GM18498 (cell line): Measurements from ENCODE around the gene ZNF275.
"Not testable (repeated sequence)": the region's sequence is repeated elsewhere in the genome, so short reads cannot be mapped to it uniquely, and the experiment has no call there.

ENCODE experiments used
- ATAC-seq: cut with Tn5 transposase; IDR thresholded peaks from one replicate; pipeline ENCODE4 v1.9.1; 2021; ENCODE audit warnings: mild to moderate bottlenecking, moderate library complexity; ENCODE audit not compliant: unreplicated experiment

Gene ZNF275

GRCh38 chrX:153318811-153319210, 15.1 kb upstream of the ZNF275 start:
- ATAC-seq = no peak

- ATAC-seq = no peak
These were observed 14.5 kb upstream of the ZNF275 start for GRCh38 chrX:153319295-153320046.

- not testable (repeated sequence) for ATAC-seq
These were observed 13.9 kb upstream of the ZNF275 start for GRCh38 chrX:153320047-153320443.

GRCh38 chrX:153320555-153321184, 13.3 kb upstream of the ZNF275 start:
- no peak for ATAC-seq

- ATAC-seq = no peak
These were observed 12.4 kb upstream of the ZNF275 start, which contains the start of gene PNMA6F for GRCh38 chrX:153321381-153322124. Gene PNMA6F, minus strand, starts transcription at chrX:153321767. Its CDS starts 1,093 bp downstream, at chrX:153320674.

- no peak for ATAC-seq
These were observed 6.4 kb upstream of the ZNF275 start for GRCh38 chrX:153327561-153327960.

- no peak for ATAC-seq
These were observed 687 bp upstream of the ZNF275 start for GRCh38 chrX:153333266-153333665.

- no peak for ATAC-seq
These were observed 822 bp downstream of the ZNF275 start for GRCh38 chrX:153334654-153335295.

- no peak for ATAC-seq
These were observed 2.4 kb downstream of the ZNF275 start for GRCh38 chrX:153336121-153336894.

- ATAC-seq = no peak
These were observed 3.0 kb downstream of the ZNF275 start for GRCh38 chrX:153336988-153337387.

GRCh38 chrX:153338836-153339235, 4.9 kb downstream of the ZNF275 start:
- ATAC-seq = no peak

- no peak for ATAC-seq
These were observed 5.7 kb downstream of the ZNF275 start for GRCh38 chrX:153339662-153340061.

- no peak for ATAC-seq
These were observed 6.2 kb downstream of the ZNF275 start for GRCh38 chrX:153340111-153340510.

GRCh38 chrX:153342762-153343558, 9.0 kb downstream of the ZNF275 start:
- no peak for ATAC-seq

- no peak for ATAC-seq
These were observed 9.7 kb downstream of the ZNF275 start for GRCh38 chrX:153343674-153344073.

- no peak for ATAC-seq
These were observed 13.6 kb downstream of the ZNF275 start for GRCh38 chrX:153347530-153347929.

- ATAC-seq = no peak
These were observed 14.5 kb downstream of the ZNF275 start for GRCh38 chrX:153348421-153348820.

- ATAC-seq = no peak
These were observed 16.0 kb downstream of the ZNF275 start for GRCh38 chrX:153349952-153350351.

GRCh38 chrX:153351981-153352380, 18.0 kb downstream of the ZNF275 start:
- ATAC-seq = no peak

GRCh38 chrX:153352858-153353257, 18.9 kb downstream of the ZNF275 start:
- no peak for ATAC-seq
